Measurements from ENCODE around the gene CACNA1G. TPM values are rescaled to one million over a fixed set of nuclear protein-coding genes. Genes with fewer than 3 reads are reported as not detected.

CACNA1G gene
- total RNA-seq, 1 donor from 2014 or later, result not detected

DNA sequence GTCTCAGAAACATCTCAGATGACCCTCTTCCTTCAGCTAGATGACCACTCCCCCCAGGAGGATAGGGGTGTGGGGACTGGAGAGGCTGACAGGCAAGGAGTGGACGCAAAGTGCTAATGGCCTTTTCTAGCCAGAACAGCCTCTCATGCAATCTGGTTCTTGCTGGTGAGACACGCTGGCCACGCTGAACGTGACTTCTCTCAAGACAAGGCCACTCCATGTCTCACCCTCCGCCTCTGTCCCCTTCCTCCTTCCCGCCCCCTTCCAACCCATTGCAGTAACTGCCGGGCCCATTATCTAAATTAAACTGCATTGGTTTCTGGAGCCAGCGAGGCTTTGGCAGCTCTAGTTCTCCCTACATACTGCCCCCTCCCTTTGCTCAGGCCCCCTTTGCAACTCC is 9.5 kb downstream of the CACNA1G start:
- Histone ChIP-seq H3K27me3 (peaks cover 5% of the 10 kb centered on the region), H3K4me3 (no peak overlapping the region), H3K9me3 (no peaks in the 10 kb centered on the region), H3K36me3 (no peaks in the 10 kb centered on the region), H3K4me1 (no peaks in the 10 kb centered on the region), H3K27ac (no peak overlapping the region)
- no peak for ATAC-seq
- intact Hi-C loops (cut with DNase I), result no loop called here
- DNase-seq, result no peak
- TF ChIP-seq CTCF (IDR thresholded peaks at IDR 0.05), result no peak

- Histone ChIP-seq H3K27ac (no peak overlapping the region), H3K27me3 (peaks cover under 1% of the 10 kb centered on the region), H3K36me3 (no peaks in the 10 kb centered on the region), H3K9me3 (no peaks in the 10 kb centered on the region), H3K4me1 (no peaks in the 10 kb centered on the region), H3K4me3 (no peak overlapping the region)
- intact Hi-C loops (cut with DNase I), result no loop called here
- TF ChIP-seq CTCF (IDR thresholded peaks at IDR 0.05), result no peak
- ATAC-seq (no peak), DNase-seq (no peak)
These were observed 10.0 kb downstream of the CACNA1G start for GRCh38 chr17:50570528-50570927.

DNA sequence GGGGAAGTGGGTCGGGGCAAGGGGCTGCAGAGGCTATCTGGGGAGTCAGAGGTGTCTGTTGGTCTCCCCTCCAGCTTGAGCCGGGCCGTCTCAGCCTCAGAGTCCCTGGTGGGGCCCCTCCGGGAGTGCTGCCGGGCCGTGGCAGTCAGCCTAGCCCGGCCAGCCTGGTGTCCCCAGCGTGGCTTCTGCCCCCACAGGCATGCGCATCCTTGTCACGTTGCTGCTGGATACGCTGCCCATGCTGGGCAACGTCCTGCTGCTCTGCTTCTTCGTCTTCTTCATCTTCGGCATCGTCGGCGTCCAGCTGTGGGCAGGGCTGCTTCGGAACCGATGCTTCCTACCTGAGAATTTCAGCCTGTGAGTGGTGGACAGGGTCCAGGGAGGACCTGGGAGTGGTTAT is 11.2 kb downstream of the CACNA1G start:
- ATAC-seq (no peak), DNase-seq (no peak)
- Histone ChIP-seq H3K27me3 (no peaks in the 10 kb centered on the region), H3K4me1 (no peaks in the 10 kb centered on the region), H3K36me3 (no peaks in the 10 kb centered on the region), H3K27ac (no peak overlapping the region), H3K4me3 (no peak overlapping the region), H3K9me3 (no peaks in the 10 kb centered on the region)
- TF ChIP-seq CTCF (IDR thresholded peaks at IDR 0.05), result no peak
- intact Hi-C loops (cut with DNase I), result no loop called here

DNA sequence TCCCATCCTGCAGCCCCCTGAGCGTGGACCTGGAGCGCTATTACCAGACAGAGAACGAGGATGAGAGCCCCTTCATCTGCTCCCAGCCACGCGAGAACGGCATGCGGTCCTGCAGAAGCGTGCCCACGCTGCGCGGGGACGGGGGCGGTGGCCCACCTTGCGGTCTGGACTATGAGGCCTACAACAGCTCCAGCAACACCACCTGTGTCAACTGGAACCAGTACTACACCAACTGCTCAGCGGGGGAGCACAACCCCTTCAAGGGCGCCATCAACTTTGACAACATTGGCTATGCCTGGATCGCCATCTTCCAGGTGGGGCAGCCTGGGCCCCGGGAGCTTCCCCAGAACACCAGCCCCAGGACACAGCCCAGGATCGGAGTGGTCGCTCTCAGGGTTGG is 12.0 kb downstream of the CACNA1G start:
- Histone ChIP-seq H3K4me1 (no peaks in the 10 kb centered on the region), H3K36me3 (no peaks in the 10 kb centered on the region), H3K4me3 (no peak overlapping the region), H3K27me3 (no peaks in the 10 kb centered on the region), H3K27ac (no peak overlapping the region), H3K9me3 (no peaks in the 10 kb centered on the region)
- no peak for DNase-seq
- intact Hi-C loops (cut with DNase I), result no loop called here
- ATAC-seq, result no peak
- no peak for TF ChIP-seq CTCF (IDR thresholded peaks at IDR 0.05)

DNA sequence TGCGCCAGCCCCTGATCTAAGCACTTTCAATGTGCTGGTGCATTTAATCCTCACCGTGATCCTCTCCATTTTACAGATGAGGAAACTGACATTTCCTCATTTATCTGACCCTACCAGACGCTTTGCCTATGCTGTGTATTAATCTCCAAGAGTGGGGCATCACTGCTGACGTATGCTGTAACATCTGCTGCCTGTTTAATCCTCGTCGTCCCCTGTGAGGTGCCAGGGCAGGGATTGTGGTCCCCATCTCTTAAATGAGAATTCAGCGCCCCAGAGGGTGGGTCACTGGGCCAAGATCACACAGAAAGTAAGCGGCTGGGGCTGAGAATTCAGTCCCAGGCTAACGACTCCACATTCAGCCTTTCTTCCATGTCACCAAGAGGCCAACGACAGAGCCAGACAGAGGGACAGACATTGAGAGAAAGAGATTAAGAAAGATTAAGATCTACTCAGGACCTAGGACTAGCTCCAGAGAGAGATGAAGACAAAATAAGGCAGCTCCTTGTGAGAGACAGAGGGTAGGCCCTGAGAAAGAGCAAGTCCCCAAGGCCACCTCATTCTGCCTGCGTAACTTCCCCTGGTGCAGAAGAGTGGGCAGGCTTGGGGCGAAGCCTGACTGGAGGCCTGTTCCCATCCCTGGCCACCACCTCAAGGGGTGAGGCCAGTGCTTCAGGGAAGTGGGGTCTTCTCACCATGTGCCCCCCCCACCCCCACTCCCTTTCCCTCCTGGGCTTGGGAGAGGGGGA is 13.5 kb downstream of the CACNA1G start:
- H3K9me3 ChIP-seq, result no peaks in the 10 kb centered on the region
- H3K27me3 ChIP-seq, result no peaks in the 10 kb centered on the region
- intact Hi-C loops (cut with DNase I), result no loop called here
- no peak for TF ChIP-seq CTCF (IDR thresholded peaks at IDR 0.05)
- H3K36me3 ChIP-seq, result no peaks in the 10 kb centered on the region
- H3K4me3 ChIP-seq, result no peak overlapping the region
- no peak overlapping the region for H3K27ac ChIP-seq
- H3K4me1 ChIP-seq, result no peaks in the 10 kb centered on the region
- no peak for DNase-seq
- no peak for ATAC-seq

All from upper lobe of right lung (tissue), 1 donor.